HEK293 (cell line): ENCODE results near the gene ATP11C.

Experiments used
- CTCF ChIP-seq: fragments of 450-650 bp; formaldehyde crosslinking; IDR thresholded peaks from 2 replicates; pipeline ENCODE4 v1.5.1; 2016; ENCODE audit warnings: missing biosample characterization, missing genetic modification characterization
- FEZF1 ChIP-seq: fragments of 450-650 bp; formaldehyde crosslinking; IDR thresholded peaks from 2 replicates; pipeline ENCODE4 v1.5.1; 2016; ENCODE audit warnings: missing biosample characterization, missing genetic modification characterization
- GLIS2 ChIP-seq: fragments of 450-650 bp; formaldehyde crosslinking; IDR thresholded peaks from 2 replicates; pipeline ENCODE4 v1.5.1; 2016; ENCODE audit warnings: missing biosample characterization, missing genetic modification characterization
- MEIS1 ChIP-seq: sonication (generic); formaldehyde crosslinking; IDR thresholded peaks from 2 replicates; pipeline ENCODE4 v1.8.1; 2022; ENCODE audit warnings: missing genetic modification reagents, mild to moderate bottlenecking, borderline replicate concordance
- OSR2 ChIP-seq: fragments of 450-650 bp; formaldehyde crosslinking; IDR thresholded peaks from 2 replicates; pipeline ENCODE4 v1.5.1; 2016; ENCODE audit warnings: missing biosample characterization, missing genetic modification characterization
- PRDM1 ChIP-seq: fragments of 450-650 bp; formaldehyde crosslinking; IDR thresholded peaks from 2 replicates; pipeline ENCODE4; 2016; ENCODE audit warnings: missing biosample characterization, missing genetic modification characterization
- PRDM6 ChIP-seq: fragments of 450-650 bp; formaldehyde crosslinking; IDR thresholded peaks from 2 replicates; pipeline ENCODE4 v1.5.1; 2017; ENCODE audit warnings: missing biosample characterization, missing genetic modification characterization
- RBAK ChIP-seq: fragments of 450-650 bp; formaldehyde crosslinking; IDR thresholded peaks from 2 replicates; pipeline ENCODE4 v1.5.1; 2016; ENCODE audit warnings: missing biosample characterization, missing genetic modification characterization
- SCRT2 ChIP-seq: fragments of 450-650 bp; formaldehyde crosslinking; IDR thresholded peaks from 2 replicates; pipeline ENCODE4 v1.5.1; 2016; ENCODE audit warnings: missing biosample characterization, missing genetic modification characterization
- ZBTB11 ChIP-seq: fragments of 450-650 bp; formaldehyde crosslinking; conservative IDR thresholded peaks from 2 replicates; pipeline ENCODE4 v1.5.1; 2016; ENCODE audit warnings: low read depth, missing biosample characterization, missing genetic modification characterization
- ZBTB48 ChIP-seq: fragments of 450-650 bp; formaldehyde crosslinking; IDR thresholded peaks from 2 replicates; pipeline ENCODE4 v1.5.1; 2016; ENCODE audit warnings: missing biosample characterization, missing genetic modification characterization
- ZFP3 ChIP-seq: fragments of 450-650 bp; formaldehyde crosslinking; IDR thresholded peaks from 2 replicates; pipeline ENCODE4 v1.5.1; 2016; ENCODE audit warnings: low read depth, missing biosample characterization, missing genetic modification characterization
- ZNF112 ChIP-seq: fragments of 450-650 bp; formaldehyde crosslinking; IDR thresholded peaks from 2 replicates; pipeline ENCODE4 v1.5.0; 2017; ENCODE audit warnings: missing biosample characterization, missing genetic modification characterization
- ZNF132 ChIP-seq: fragments of 450-650 bp; formaldehyde crosslinking; IDR thresholded peaks from 2 replicates; pipeline ENCODE4 v1.5.1; 2017; ENCODE audit warnings: missing biosample characterization, missing genetic modification characterization, borderline replicate concordance
- ZNF202 ChIP-seq: fragments of 450-650 bp; formaldehyde crosslinking; IDR thresholded peaks from 2 replicates; pipeline ENCODE4 v1.5.1; 2016; ENCODE audit warnings: missing biosample characterization, missing genetic modification characterization, borderline replicate concordance
- ZNF214 ChIP-seq: fragments of 450-650 bp; formaldehyde crosslinking; IDR thresholded peaks from 2 replicates; pipeline ENCODE4 v1.5.1; 2017; ENCODE audit warnings: missing biosample characterization, mild to moderate bottlenecking, missing genetic modification characterization, borderline replicate concordance
- ZNF223 ChIP-seq: fragments of 450-650 bp; formaldehyde crosslinking; IDR thresholded peaks from 2 replicates; pipeline ENCODE4 v1.5.1; 2016; ENCODE audit warnings: missing biosample characterization, missing genetic modification characterization
- ZNF366 ChIP-seq: fragments of 450-650 bp; formaldehyde crosslinking; conservative IDR thresholded peaks from 2 replicates; pipeline ENCODE4 v1.5.1; 2016; ENCODE audit warnings: missing biosample characterization, missing genetic modification characterization
- ZNF488 ChIP-seq: fragments of 450-650 bp; formaldehyde crosslinking; IDR thresholded peaks from 2 replicates; pipeline ENCODE4 v1.5.1; 2016; ENCODE audit warnings: missing biosample characterization, missing genetic modification characterization
- ZNF555 ChIP-seq: fragments of 450-650 bp; formaldehyde crosslinking; conservative IDR thresholded peaks from 2 replicates; pipeline ENCODE4 v1.5.1; 2017; ENCODE audit warnings: missing biosample characterization, mild to moderate bottlenecking, missing genetic modification characterization, inconsistent platforms
- ZNF610 ChIP-seq: fragments of 450-650 bp; formaldehyde crosslinking; IDR thresholded peaks from 2 replicates; pipeline ENCODE4 v1.5.1; 2016; ENCODE audit warnings: missing biosample characterization, missing genetic modification characterization, borderline replicate concordance
- ZNF645 ChIP-seq: fragments of 450-650 bp; formaldehyde crosslinking; IDR thresholded peaks from 2 replicates; pipeline ENCODE4; 2016; ENCODE audit warnings: missing biosample characterization, missing genetic modification characterization
- ZNF660 ChIP-seq: fragments of 450-650 bp; IDR thresholded peaks from 2 replicates; pipeline ENCODE4 v1.5.1; 2018; ENCODE audit warnings: missing biosample characterization, mild to moderate bottlenecking, missing genetic modification characterization
- ZNF677 ChIP-seq: fragments of 450-650 bp; IDR thresholded peaks from 2 replicates; pipeline ENCODE4 v1.5.0; 2018; ENCODE audit warnings: missing biosample characterization, mild to moderate bottlenecking, missing genetic modification characterization, moderate library complexity
- ZNF701 ChIP-seq: fragments of 450-650 bp; formaldehyde crosslinking; IDR thresholded peaks from 2 replicates; pipeline ENCODE4 v1.5.1; 2016; ENCODE audit warnings: missing biosample characterization, missing genetic modification characterization
- ZNF76 ChIP-seq: fragments of 450-650 bp; formaldehyde crosslinking; IDR thresholded peaks from 2 replicates; pipeline ENCODE4; 2016; ENCODE audit warnings: low read depth, missing biosample characterization, missing genetic modification characterization, borderline replicate concordance
- ZNF837 ChIP-seq: fragments of 450-650 bp; formaldehyde crosslinking; IDR thresholded peaks from 2 replicates; pipeline ENCODE4 v1.5.1; 2016; ENCODE audit warnings: missing biosample characterization, missing genetic modification characterization
- ZSCAN4 ChIP-seq: fragments of 450-650 bp; formaldehyde crosslinking; IDR thresholded peaks from 2 replicates; pipeline ENCODE4 v1.5.1; 2017; ENCODE audit warnings: missing biosample characterization, missing genetic modification characterization
- ZSCAN5A ChIP-seq: fragments of 450-650 bp; formaldehyde crosslinking; IDR thresholded peaks from 2 replicates; pipeline ENCODE4 v1.5.1; 2016; ENCODE audit warnings: missing biosample characterization, missing genetic modification characterization
- ZXDB ChIP-seq: fragments of 450-650 bp; formaldehyde crosslinking; IDR thresholded peaks from 2 replicates; pipeline ENCODE4 v1.5.1; 2016; ENCODE audit warnings: missing biosample characterization, missing genetic modification characterization

ATP11C gene

GRCh38 chrX:139844163-139844562 is 88.7 kb downstream of the ATP11C start (continued):
- TF ChIP-seq RBAK (tag by site-specific recombination) = no peak
- no peak for TF ChIP-seq ZBTB48
- no peak for TF ChIP-seq ZNF488 (tag by site-specific recombination)
- TF ChIP-seq ZNF555 (tag by site-specific recombination) = no peak
- TF ChIP-seq ZNF76 (tag by site-specific recombination) = no peak; the same call in 1 of the 2 replicates
- no peak for TF ChIP-seq ZNF223 (tag by site-specific recombination)
- TF ChIP-seq ZFP3 (tag by site-specific recombination) = no peak
- no peak for TF ChIP-seq ZNF660 (tag by site-specific recombination)
- TF ChIP-seq MEIS1 (CRISPR knock-in tag) = no peak
- no peak for TF ChIP-seq SCRT2 (tag by site-specific recombination)
- no peak for TF ChIP-seq CTCF (tag by site-specific recombination)
- TF ChIP-seq ZNF677 (tag by site-specific recombination) = no peak
- no peak for TF ChIP-seq ZSCAN5A (tag by site-specific recombination)
- no peak for TF ChIP-seq ZNF132
- peak; percentile 88 for TF ChIP-seq OSR2 (tag by site-specific recombination)
- TF ChIP-seq PRDM6 = peak; percentile 42
- TF ChIP-seq ZSCAN4 (tag by site-specific recombination) = no peak
- TF ChIP-seq ZNF214 (tag by site-specific recombination) = no peak
- TF ChIP-seq ZNF202 (tag by site-specific recombination) = no peak
- TF ChIP-seq ZNF112 (tag by site-specific recombination) = no peak
- peak; percentile 29; the same call in 1 of the 2 replicates for TF ChIP-seq ZXDB
- no peak for TF ChIP-seq ZNF837 (tag by site-specific recombination)
- no peak for TF ChIP-seq PRDM1
- no peak for TF ChIP-seq ZNF610
- no peak for TF ChIP-seq ZNF645
- TF ChIP-seq FEZF1 = peak; percentile 9; the same call in 1 of the 2 replicates
- no peak for TF ChIP-seq ZNF366 (tag by site-specific recombination)
- TF ChIP-seq GLIS2 = no peak
- no peak for TF ChIP-seq ZBTB11 (tag by site-specific recombination)
- TF ChIP-seq ZNF701 (tag by site-specific recombination) = no peak
